ENCODE data around the gene CHD8.

- TF ChIP-seq POLR2A (IDR thresholded peaks at IDR 0.05; ENCODE audit: low read depth, low read length) (peak; percentile 64), CTCF (IDR thresholded peaks at IDR 0.05; ENCODE audit: extremely low read depth in 1 of 2, insufficient read depth in 1 of 2, low read depth in 1 of 2, low read length in 2 of 2) (peak; percentile 69 to 70), MAX (IDR thresholded peaks at IDR 0.05; ENCODE audit: insufficient read depth, insufficient read length) (peak; percentile 2)
Measured at GRCh38 chr14:21455912-21456667, at the start of gene CHD8.

All from endothelial cell of umbilical vein (primary cell).